Retina (tissue), 1 donor: ENCODE data around the gene RABGEF1.
"Not testable (repeated sequence)": the region's sequence is repeated elsewhere in the genome, so short reads cannot be mapped to it uniquely, and the experiment has no call there.

Experiments
- DNase-seq: peaks from one replicate; pipeline ENCODE4 v3.0.0-alpha.2; 2016

RABGEF1 gene

GRCh38 chr7:66767486-66767885, 27.0 kb downstream of the RABGEF1 start:
- not testable (repeated sequence) for DNase-seq

DNA sequence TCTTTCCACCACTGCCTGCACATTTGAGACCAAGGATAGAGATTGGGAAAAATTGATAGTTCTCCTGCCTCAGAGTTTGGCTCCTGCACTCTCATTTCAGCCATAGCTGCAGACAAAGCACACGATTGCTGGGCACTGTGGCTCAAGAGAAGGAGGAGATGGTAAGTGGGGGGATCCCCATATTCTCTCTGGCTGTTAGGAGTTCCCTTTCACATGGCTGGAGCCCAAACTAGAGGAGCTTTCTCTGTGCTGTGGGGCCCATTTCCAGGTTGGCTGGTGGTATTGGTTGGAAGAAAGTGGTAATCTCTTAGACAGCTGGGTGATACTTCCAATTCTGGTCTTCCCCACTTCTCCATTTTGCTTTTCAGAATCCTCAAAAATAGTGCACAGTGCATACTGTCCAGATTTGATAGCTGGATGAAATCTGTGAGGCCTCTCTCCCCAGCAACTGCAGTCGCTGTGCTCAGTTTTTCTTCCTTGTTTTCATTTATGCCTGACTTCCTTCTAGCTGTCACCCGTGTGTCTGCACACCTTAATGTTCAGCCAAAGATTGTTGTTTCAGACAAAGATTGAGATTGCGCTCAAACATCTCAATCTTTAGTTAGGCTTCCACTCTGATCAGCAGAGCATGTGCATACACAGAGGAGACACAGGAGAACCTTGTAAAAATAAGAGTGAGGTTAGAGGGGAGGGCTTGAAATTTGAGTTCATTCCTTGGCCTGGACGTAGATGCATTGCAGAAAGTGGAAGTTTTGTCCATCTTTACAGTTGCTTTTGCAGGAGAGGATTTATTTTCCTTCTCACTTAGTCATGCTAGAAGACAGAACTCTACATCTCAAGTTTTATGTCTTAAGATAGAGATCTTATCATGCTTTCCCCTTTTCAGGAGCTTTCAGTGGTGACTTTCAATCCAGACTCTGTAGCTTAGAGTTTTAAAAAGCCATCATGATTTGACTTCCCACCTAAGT, 28.6 kb downstream of the RABGEF1 start:
- no peak for DNase-seq

- no peak for DNase-seq
Observed at GRCh38 chr7:66769833-66770512, 29.4 kb downstream of the RABGEF1 start.

- peak; percentile 46 for DNase-seq
Observed at GRCh38 chr7:66771795-66772194, 31.3 kb downstream of the RABGEF1 start.

GRCh38 chr7:66773744-66774143, 33.2 kb downstream of the RABGEF1 start:
- not testable (repeated sequence) for DNase-seq

- DNase-seq: not testable (repeated sequence)
Observed at GRCh38 chr7:66776383-66776782, 35.9 kb downstream of the RABGEF1 start.

- DNase-seq: no peak
Observed at GRCh38 chr7:66776800-66777442, 36.4 kb downstream of the RABGEF1 start.

DNA sequence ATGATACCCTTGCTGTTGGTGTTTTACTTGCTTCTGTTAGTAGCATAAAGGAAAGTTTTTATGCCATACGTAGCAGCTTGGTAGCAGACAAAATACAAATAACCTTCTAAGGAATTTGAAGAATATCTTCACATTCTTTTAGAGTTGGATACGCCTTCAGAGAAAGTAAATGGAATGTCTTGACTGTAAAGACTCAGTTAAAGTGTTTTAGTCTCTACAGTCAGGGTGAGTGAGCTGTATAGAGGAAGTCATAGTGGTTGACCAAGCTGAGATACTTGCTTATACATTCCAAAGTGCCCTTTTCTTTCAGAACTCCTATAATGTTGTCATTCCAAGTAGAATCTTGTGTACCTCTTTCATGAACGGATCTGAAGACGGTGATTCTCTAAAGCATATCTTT, 37.7 kb downstream of the RABGEF1 start:
- no peak for DNase-seq

DNA sequence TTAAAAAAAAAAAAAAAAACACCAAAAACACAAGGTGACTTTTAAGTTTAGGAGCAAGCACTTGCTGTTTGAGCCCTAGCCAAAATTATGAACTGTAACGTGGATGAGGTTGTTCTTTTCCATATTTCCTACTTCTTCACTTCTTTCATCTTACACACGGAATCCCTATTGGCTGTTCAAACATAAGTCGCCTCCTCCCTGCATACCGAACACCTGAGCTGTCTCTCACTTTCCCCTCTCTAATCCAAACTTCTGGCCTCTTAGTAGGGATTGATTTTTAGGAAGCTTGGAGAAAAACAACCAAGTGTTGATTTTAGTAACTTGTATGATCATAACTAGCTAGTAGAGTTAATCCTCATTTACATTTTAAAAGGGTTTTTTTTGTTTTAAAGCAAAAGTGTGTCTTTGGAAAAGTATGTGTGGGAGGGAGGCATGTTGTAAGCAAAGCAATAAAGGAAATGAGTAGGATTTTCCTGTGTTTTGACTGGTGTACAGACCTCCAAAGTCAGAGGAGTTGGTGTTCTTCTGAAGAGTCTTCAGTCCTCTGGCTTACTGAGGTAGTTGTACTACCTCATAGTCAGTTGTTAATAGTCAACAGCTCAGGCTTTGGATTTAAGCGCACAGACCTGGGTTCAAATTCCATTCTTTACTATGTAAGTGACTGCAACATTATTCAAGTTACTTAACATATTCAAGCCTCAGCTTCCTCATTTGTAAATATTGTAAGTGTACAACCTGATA, 39.3 kb downstream of the RABGEF1 start:
- no peak for DNase-seq

GRCh38 chr7:66781408-66782090, 41.0 kb downstream of the RABGEF1 start:
- no peak for DNase-seq

GRCh38 chr7:66782875-66783274, 42.3 kb downstream of the RABGEF1 start:
- not testable (repeated sequence) for DNase-seq

DNA sequence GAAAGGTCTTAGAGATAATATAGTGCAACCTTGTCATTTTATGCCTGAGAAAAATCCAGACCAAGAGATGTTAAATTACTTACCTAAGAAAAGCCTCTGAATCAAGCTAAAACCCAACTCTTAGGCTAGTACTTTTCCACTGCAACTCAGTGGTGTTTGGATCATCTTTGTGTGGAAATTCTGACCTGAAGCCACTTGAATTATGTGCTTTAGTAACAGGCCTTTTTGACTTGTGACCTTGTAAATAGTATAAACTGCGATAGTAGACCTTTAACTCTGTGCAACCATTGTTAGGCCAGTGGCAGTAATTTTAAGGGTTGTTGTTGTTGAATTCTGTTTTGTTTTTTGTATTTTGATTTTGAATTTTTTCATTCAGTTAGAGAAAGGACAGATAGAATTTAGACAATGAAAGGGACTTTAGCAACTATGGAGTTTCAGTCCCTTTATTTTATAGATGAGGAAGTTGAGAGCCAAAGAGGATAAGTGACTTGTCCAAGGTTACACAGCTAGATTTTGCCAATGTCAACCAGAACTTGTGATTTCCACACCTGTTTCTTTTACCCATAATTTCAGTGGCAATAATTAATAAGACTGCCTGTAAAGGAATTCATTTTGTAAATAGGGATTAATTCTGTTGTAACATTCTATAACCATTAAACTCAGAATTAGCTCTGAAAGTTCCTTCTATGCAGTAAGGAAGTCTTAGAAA, 43.5 kb downstream of the RABGEF1 start:
- not testable (repeated sequence) for DNase-seq

DNA sequence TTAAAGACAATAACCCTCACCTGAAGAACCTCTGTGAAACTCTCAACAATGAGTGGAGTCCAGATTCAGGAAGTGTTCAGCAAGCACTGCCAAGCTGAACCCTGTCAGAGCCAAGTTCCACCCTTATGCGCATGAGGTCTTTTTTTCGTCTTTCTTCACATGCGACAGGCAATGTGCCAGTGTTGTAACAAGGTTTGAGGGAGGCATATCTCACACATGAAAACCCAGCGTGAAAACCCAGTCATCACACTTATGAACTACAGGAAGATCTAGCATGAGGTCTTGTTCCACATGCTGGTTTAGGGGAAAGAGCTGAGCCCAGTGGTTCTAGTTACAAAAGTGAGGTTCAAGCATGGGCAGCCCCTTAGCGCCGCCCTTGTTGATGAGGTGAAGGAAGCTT, 49.7 kb downstream of the RABGEF1 start:
- DNase-seq: no peak

GRCh38 chr7:66790725-66791124, 50.2 kb downstream of the RABGEF1 start:
- no peak for DNase-seq

DNA sequence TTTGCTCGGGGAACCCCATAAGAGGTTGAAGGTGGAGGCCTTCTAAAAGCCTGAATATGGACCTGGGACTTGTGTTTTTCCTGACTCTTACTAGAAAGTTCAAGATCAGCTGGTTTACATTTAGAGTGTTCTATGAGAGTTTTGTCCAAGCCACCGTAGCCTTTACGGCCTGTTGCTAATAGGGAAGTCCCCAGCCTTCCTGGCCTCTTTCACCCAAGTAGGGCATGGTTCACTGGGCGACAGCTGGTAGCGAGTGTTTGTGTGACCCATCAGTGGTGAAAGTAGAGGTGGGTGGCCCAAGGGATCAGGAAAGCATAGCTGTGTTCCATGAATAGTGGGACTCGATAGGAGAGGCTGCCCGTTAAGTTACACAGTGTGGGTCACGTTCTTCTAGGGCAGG, 60.1 kb downstream of the RABGEF1 start:
- no peak for DNase-seq

DNA sequence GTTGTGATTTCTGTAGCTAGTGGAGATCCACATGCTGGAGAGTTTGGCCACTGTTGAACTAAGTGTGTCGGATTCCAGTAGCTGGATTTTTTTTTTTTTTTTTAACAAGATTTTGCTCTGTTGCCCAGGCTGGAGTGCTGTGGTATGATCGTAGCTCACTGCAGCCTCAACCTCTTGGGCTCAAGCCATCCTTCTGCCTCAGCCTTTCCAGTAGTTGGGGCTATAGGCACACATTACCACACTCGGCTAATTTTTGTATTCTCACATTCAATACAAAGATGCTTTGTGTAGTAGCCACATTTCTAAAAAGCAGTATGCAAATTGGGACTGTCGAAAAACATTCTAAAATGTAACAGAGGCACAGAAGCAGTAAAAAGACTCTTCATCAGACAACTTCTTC, 63.5 kb downstream of the RABGEF1 start:
- DNase-seq: no peak

DNA sequence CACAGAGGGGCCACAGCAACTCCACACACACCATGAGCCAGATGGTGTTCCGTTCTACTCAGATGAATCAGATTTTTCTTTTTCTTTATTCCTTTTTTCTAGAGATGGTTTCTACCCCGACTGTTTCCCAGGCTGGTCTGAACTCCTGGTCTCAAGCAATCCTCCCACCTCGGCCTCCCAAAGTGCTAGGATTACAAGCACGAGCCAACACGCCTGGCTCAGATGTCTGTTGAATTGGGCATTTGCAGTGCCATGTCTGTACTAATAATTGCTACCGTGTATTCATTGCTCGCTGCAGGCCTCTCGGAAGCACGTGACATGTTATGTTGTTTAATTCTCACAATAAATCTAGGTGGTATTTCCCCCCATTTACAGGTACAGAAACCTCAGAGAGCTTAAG, 67.2 kb downstream of the RABGEF1 start:
- DNase-seq: no peak

DNA sequence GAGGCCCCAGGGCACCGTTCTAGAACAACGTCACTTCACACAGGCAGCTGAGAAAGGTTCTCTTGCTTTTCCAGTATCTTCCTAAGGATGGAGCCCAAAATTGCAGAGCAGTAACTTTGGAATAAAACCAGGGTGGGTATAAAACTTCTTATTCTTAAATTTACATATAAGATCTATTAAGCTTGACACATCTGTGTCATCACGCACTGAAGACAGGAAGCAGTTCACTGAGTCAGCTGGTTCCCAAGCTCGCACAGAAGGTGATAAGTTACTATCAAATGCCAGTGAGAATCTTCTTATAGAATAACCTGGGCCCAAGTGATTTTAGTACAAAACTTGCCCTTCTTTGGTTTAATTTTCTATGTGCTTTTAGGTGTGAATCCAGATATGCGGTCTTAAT, 70.2 kb downstream of the RABGEF1 start:
- no peak for DNase-seq

DNA sequence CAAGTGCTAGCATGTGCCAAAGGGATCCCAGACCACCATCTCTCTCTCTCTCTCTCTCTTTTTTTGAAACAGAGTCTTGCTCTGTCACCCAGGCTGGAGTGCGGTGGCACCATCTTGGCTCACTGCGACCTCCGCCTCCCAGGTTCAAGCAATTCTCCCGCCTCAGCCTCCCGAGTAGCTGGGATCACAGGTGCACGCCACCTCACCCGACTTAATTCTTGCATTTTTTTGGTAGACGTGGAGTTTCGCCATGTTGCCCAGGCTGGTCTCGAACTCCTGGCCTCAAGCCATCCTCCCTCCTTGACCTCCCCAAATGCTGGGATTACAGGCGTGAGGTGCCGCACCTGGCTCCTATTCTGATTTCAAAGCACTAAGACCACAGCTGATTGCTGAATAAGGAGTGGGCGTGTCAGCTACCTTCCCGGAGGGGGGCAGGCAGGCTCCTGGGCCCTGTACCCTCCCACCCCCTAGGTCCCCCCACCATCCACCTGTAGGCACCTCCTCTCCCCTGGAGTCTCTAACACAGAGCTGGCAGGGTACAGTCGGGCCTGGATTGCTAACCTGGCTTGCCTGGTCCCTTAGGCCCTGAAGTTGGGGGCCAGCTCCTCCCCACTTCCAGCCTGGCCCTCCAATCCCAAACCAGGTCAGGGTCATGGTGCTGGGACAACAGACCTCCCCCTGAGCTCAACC, 74.8 kb downstream of the RABGEF1 start:
- not testable (repeated sequence) for DNase-seq

- no peak for DNase-seq
Observed at GRCh38 chr7:66815951-66816350, 75.4 kb downstream of the RABGEF1 start.

- not testable (repeated sequence) for DNase-seq
Observed at GRCh38 chr7:66816658-66817057, 76.1 kb downstream of the RABGEF1 start.
